PFSK-1 (cell line): ENCODE data around the gene MS4A18.

Experiments used
- POLR2AphosphoS5 ChIP-seq: IDR thresholded peaks from 2 replicates; pipeline ENCODE4 v1.6.1; 2012; ENCODE audit warnings: low read depth, mild to moderate bottlenecking, control low read depth, low read length, moderate library complexity
- REST ChIP-seq, 2 experiments: IDR thresholded peaks; 2 replicates each; pipeline versions ENCODE4 v1.6.1 to v1.8.0; 2011 to 2012; ENCODE audit warnings: low read depth in 2 of 2, low read length in 2 of 2, control low read depth in 1 of 2, inconsistent platforms in 1 of 2, mild to moderate bottlenecking in 1 of 2, moderate library complexity in 1 of 2; ENCODE audit not compliant: insufficient read depth in 1 of 2
- SIN3A ChIP-seq: IDR thresholded peaks from 2 replicates; pipeline ENCODE4 v1.6.1; 2012; ENCODE audit warnings: mild to moderate bottlenecking, low read length, moderate library complexity, borderline replicate concordance; ENCODE audit not compliant: insufficient read depth
- TAF1 ChIP-seq: IDR thresholded peaks from 2 replicates; pipeline ENCODE4 v1.6.1; 2012; ENCODE audit warnings: low read length, control low read depth, borderline replicate concordance; ENCODE audit not compliant: insufficient read depth

- no peak for TF ChIP-seq POLR2AphosphoS5
- TF ChIP-seq REST (IDR thresholded peaks at IDR 0.05; ENCODE audit: insufficient read depth in 1 of 2, low read depth in 2 of 2, low read length in 2 of 2) = no peak
- no peak for TF ChIP-seq TAF1
- no peak for TF ChIP-seq SIN3A
Measured at GRCh38 chr11:60766547-60766946, 42.0 kb downstream of the MS4A18 start.
